ENCODE data around the gene TH.

Gene TH

DNA sequence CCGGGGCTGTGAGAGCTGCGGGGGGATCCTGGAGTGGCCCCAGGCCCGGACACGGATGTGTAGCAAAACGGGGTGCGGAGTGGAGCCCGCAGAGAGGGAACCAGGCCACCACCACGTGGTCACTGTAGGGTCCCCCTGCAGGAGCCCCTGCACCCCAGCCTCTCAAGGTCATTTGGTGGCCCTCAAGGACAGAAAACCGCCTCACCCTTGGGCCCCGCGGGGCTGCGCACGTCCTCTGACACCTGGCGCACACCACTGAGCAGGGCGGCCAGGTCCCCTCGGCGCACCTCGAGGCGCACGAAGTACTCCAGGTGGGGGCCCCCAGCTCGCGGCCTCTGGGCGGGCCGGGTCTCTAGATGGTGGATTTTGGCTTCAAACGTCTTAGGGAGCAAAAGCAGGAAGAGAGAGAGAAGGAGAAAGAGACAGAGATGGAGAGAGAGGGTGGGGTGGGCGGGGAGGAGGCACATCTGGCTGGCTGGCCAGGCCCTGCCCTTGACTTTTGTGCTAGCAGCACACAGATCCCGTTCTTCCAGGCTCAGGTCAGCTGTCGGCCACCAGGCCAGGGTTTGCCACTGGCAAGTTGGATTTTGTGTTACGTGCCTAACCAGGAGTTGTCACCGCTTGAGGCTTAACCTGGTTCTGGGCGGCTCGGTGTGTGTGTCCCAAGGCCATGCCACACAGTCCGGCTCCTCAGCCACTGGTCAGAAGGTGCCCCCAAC lies 3.2 kb downstream of the TH start:
- TF ChIP-seq, protein P1, sequence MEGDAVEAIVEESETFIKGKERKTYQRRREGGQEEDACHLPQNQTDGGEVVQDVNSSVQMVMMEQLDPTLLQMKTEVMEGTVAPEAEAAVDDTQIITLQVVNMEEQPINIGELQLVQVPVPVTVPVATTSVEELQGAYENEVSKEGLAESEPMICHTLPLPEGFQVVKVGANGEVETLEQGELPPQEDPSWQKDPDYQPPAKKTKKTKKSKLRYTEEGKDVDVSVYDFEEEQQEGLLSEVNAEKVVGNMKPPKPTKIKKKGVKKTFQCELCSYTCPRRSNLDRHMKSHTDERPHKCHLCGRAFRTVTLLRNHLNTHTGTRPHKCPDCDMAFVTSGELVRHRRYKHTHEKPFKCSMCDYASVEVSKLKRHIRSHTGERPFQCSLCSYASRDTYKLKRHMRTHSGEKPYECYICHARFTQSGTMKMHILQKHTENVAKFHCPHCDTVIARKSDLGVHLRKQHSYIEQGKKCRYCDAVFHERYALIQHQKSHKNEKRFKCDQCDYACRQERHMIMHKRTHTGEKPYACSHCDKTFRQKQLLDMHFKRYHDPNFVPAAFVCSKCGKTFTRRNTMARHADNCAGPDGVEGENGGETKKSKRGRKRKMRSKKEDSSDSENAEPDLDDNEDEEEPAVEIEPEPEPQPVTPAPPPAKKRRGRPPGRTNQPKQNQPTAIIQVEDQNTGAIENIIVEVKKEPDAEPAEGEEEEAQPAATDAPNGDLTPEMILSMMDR (conservative IDR thresholded peaks at IDR 0.05; ENCODE audit: low read depth, low read length) = no peak
- DNase-seq (ENCODE audit: low read depth) = no peak
- H3K4me3 ChIP-seq (ENCODE audit: low read length) = no peak overlapping the region

DNA sequence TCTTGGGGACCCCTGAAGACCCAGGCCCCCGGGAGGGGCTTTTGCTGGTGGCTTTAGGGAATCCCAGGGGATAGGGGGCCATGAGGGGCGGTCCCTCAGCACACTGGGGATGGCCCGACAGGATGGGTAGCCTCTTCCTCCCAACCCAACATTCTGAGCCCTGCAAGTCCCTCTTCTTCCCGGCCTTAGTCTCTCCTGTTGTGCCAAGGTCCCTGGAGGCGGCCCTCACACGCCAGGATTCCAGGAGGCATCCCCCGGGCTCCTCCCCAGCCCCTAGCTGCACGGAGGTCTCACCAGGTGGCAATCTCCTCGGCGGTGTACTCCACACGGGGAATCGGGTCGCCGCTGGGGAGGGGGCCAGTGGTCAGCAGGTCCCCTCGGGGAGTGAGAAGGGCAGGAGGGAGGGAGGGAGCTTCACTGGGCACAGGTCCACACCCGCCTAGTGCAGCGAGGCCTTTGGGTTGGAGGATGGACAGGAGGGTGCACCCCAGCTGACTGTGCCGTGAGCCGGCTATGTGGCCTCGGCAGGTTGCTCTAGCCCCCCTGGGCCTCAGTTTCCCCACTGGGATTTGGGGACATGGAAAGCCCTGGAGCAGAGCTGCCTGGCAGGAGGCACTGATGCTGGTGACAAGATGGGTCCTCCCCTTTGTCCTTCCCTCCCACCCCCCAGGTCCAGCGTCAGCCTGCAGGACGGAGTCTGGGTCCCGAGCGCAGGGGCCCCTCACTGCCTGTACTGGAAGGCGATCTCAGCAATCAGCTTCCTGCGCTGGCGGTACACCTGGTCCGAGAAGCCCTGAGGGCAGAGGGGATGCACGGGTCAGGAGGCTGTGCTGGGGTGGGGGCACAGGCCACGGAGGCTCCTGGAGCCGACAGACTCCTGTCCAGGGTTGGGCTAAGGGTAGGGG lies 4.2 kb downstream of the TH start:
- DNase-seq (ENCODE audit: low read depth) = no peak
- no peak overlapping the region for H3K4me3 ChIP-seq (ENCODE audit: low read length)
- TF ChIP-seq, protein P1 (conservative IDR thresholded peaks at IDR 0.05; ENCODE audit: low read depth, low read length) = no peak

DNA sequence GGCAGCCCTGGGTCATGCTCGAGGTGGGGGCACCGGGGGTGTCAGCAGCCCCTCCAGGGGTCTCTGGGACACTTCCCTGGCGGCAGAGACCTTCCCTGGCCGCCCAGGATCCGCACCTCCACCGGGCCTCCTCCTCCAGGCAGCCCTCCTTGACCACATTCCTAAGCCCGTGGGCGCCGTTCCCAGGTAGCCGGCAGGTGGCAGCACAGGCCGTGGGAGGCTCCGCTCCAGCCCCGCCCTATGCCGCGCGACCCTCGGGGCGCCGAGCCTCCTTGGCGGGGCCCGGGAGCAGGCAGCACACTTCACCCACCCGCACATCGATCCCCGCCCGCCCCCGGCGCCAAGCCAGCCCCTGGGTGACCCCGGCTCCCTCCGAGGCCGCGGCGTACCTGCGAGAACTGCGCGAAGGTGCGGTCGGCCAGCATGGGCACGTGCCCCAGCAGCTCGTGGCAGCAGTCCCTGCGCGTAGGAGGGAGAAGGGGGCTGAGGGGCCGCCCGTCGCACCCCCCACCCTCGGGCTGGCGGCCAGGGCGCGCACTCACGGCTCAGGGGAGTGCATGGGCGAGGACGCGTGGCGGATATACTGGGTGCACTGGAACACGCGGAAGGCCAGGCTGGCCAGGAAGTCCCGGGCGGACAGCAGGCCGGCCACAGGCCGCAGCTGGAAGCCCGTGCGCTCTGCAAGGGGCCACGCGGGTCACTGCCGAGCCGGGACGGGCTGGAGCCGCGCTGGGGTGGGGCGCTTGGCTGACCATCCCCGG lies 5.3 kb downstream of the TH start:
- TF ChIP-seq, protein P1 (conservative IDR thresholded peaks at IDR 0.05; ENCODE audit: low read depth, low read length) = peak; percentile 65
- DNase-seq (ENCODE audit: low read depth) = no peak
- H3K4me3 ChIP-seq (ENCODE audit: low read length) = no peak overlapping the region

DNA sequence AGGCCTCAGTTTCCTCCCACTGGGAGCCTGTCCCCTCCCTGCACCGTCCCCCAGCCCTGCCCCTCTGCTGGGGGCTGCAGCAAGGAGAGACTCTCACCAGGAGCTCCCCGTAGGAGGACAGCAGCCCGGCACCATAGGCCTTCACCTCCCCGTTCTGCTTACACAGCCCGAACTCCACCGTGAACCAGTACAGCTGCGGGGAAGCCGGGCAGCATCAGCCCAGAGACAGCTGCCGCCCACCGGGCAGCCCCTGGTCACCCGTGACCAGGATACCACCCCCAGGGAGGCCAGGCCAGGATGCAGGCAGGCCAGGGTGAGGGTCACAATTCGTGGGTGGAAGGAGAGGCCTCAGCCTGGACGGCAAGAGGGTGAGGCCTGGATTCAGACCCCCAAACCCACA lies 6.0 kb downstream of the TH start:
- TF ChIP-seq, protein P1 (conservative IDR thresholded peaks at IDR 0.05; ENCODE audit: low read depth, low read length) = no peak
- DNase-seq (ENCODE audit: low read depth) = no peak
- no peak overlapping the region for H3K4me3 ChIP-seq (ENCODE audit: low read length)

DNA sequence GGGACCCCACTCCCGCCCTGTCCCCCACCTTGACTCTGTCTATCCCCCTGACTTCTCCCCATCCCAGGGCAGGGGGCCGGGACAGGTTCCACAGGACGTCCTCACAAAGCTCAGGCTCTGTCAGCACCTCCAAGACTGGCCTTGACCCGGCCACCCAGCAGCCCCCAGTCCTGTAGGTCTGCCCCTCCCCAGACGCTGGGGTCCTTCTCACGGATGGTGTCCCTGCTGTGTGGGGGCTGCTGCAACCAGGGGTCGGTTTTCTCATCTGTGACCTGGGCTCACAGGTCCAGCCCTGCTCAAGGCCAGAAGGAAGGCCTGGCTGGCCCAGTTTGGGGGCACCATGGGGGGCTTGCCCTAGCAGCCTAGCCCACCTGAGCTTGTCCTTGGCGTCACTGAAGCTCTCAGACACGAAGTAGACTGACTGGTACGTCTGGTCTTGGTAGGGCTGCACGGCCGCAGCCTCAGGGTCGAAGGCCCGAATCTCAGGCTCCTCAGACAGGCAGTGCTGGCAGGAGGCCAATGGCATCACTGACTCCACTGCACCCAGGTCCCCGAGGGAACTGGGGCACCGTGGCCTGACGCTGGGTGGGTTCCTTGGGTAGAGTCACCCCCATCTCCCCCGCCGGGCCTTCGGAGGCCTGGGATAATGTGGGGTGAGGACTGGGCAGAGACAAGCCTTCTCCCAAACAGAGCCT lies 6.6 kb downstream of the TH start:
- TF ChIP-seq, protein P1 (conservative IDR thresholded peaks at IDR 0.05; ENCODE audit: low read depth, low read length) = no peak
- DNase-seq (ENCODE audit: low read depth) = no peak
- H3K4me3 ChIP-seq (ENCODE audit: low read length) = no peak overlapping the region

DNA sequence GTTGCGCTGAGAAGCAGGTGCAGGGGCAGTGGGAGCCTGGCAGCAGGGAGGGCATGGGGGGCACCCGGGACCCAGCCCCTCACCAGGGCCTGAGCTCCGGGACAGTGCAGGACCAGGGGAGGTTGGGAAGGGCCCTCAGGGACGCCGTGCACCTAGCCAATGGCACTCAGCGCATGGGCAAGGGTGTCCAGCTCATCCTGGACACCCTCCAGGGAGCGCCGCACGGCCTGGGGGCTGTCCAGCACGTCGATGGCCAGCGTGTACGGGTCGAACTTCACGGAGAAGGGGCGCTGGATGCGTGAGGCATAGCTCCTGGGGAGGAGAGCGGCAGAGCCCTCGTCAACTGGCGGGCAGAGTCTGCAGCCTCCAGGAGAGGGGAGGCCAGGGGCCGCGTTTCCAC lies 7.5 kb downstream of the TH start:
- TF ChIP-seq, protein P1 (conservative IDR thresholded peaks at IDR 0.05; ENCODE audit: low read depth, low read length) = no peak
- no peak overlapping the region for H3K4me3 ChIP-seq (ENCODE audit: low read length)
- DNase-seq (ENCODE audit: low read depth) = no peak
